GM19455 (cell line): Measurements from ENCODE around the gene CCDC69.
"Not testable (repeated sequence)": the region's sequence is repeated elsewhere in the genome, so short reads cannot be mapped to it uniquely, and the experiment has no call there.

ENCODE experiments used
- ATAC-seq: cut with Tn5 transposase; IDR thresholded peaks from one replicate; pipeline ENCODE4 v1.9.1; 2021; ENCODE audit not compliant: unreplicated experiment

CCDC69 gene

GRCh38 chr5:151222790-151223446 is 974 bp downstream of the CCDC69 start:
- ATAC-seq: peak; percentile 68

GRCh38 chr5:151222054-151222789 is 1.7 kb downstream of the CCDC69 start:
- ATAC-seq: no peak

- no peak for ATAC-seq
Measured at GRCh38 chr5:151221574-151221973, 2.3 kb downstream of the CCDC69 start.

- no peak for ATAC-seq
Measured at GRCh38 chr5:151219789-151220188, 4.1 kb downstream of the CCDC69 start.

GRCh38 chr5:151219138-151219537 is 4.8 kb downstream of the CCDC69 start:
- ATAC-seq: no peak

- ATAC-seq: no peak
Measured at GRCh38 chr5:151218177-151218576, 5.7 kb downstream of the CCDC69 start.

GRCh38 chr5:151216781-151217180 is 7.1 kb downstream of the CCDC69 start:
- no peak for ATAC-seq

- ATAC-seq: no peak
Measured at GRCh38 chr5:151215546-151215880, 8.4 kb downstream of the CCDC69 start.

- peak; percentile 56 for ATAC-seq
Measured at GRCh38 chr5:151214614-151215545, 9.0 kb downstream of the CCDC69 start.

- peak; percentile 79 for ATAC-seq
Measured at GRCh38 chr5:151213803-151214613, 9.9 kb downstream of the CCDC69 start.

GRCh38 chr5:151212406-151212798 is 11.5 kb downstream of the CCDC69 start:
- ATAC-seq: no peak

GRCh38 chr5:151208481-151208914 is 15.4 kb downstream of the CCDC69 start:
- ATAC-seq: no peak

- no peak for ATAC-seq
Measured at GRCh38 chr5:151205411-151205810, 18.5 kb downstream of the CCDC69 start.

- ATAC-seq: no peak
Measured at GRCh38 chr5:151204051-151204450, 19.8 kb downstream of the CCDC69 start.

GRCh38 chr5:151202381-151203139 is 21.3 kb downstream of the CCDC69 start:
- no peak for ATAC-seq

- no peak for ATAC-seq
Measured at GRCh38 chr5:151200913-151201595, 22.8 kb downstream of the CCDC69 start.

- ATAC-seq: no peak
Measured at GRCh38 chr5:151199581-151200185, 24.2 kb downstream of the CCDC69 start.

- no peak for ATAC-seq
Measured at GRCh38 chr5:151198861-151199260, 25.0 kb downstream of the CCDC69 start.

- not testable (repeated sequence) for ATAC-seq
Measured at GRCh38 chr5:151197291-151197600, 26.6 kb downstream of the CCDC69 start.
